Osteoblast (primary cell): ENCODE data around the gene HDAC8. TPM values are rescaled to one million over a fixed set of nuclear protein-coding genes. Genes with fewer than 3 reads are reported as not detected.
"Not testable (repeated sequence)": the region's sequence is repeated elsewhere in the genome, so short reads cannot be mapped to it uniquely, and the experiment has no call there.

Experiments
- DNase-seq: peaks from one replicate; pipeline ENCODE4 v3.0.0; 2011; ENCODE audit warnings: low spot score, mixed read lengths; ENCODE audit not compliant: insufficient read length; ENCODE audit errors: missing footprints
- H2AFZ ChIP-seq: 2 replicates; pipeline ENCODE4 v1.6.0; 2011; ENCODE audit warnings: mild to moderate bottlenecking, low read length
- H3K27ac ChIP-seq: 2 replicates; pipeline ENCODE4 v1.5.1; 2011; ENCODE audit warnings: mild to moderate bottlenecking, low read depth, low read length, moderate library complexity
- H3K27me3 ChIP-seq: 2 replicates; pipeline ENCODE4 v1.6.0; 2012; ENCODE audit warnings: mild to moderate bottlenecking, control low read depth, inconsistent platforms, low read length, moderate library complexity; ENCODE audit not compliant: insufficient read depth
- H3K36me3 ChIP-seq: 2 replicates; pipeline ENCODE4 v1.5.1; 2011; ENCODE audit warnings: mild to moderate bottlenecking, low read length, control low read depth, moderate library complexity; ENCODE audit not compliant: insufficient read depth
- H3K4me1 ChIP-seq: 2 replicates; pipeline ENCODE4 v1.5.1; 2011; ENCODE audit warnings: mild to moderate bottlenecking, low read length, control low read depth, moderate library complexity; ENCODE audit not compliant: insufficient read depth
- H3K4me2 ChIP-seq: 2 replicates; pipeline ENCODE4 v1.6.0; 2011; ENCODE audit warnings: mild to moderate bottlenecking, low read length; ENCODE audit not compliant: insufficient read depth
- H3K4me3 ChIP-seq: fragments of 200-600 bp; sonication (generic); 3 replicates; pipeline ENCODE4 v1.5.1; 2012; ENCODE audit warnings: mild to moderate bottlenecking, low read length, inconsistent platforms; ENCODE audit not compliant: insufficient read depth
- H3K79me2 ChIP-seq: 2 replicates; pipeline ENCODE4 v1.6.0; 2012; ENCODE audit warnings: mild to moderate bottlenecking, low read length, control low read depth, inconsistent platforms; ENCODE audit not compliant: insufficient read depth
- H3K9me3 ChIP-seq: 2 replicates; pipeline ENCODE4 v1.5.1; 2011; ENCODE audit warnings: low read depth, low read length, control low read depth
- H4K20me1 ChIP-seq: 2 replicates; pipeline ENCODE4 v1.6.0; 2012; ENCODE audit warnings: mild to moderate bottlenecking, low read length, control low read depth; ENCODE audit not compliant: insufficient read depth
- total RNA-seq: library from RNA; depleted of rRNA; stranded (reverse); fragments of >200 nt; gene quantifications from 2 replicates; pipeline ENCODE4 v1.2.3, GENCODE V29; 2012
- TF ChIP-seq, protein P1 (sequence below): IDR thresholded peaks from 2 replicates; pipeline ENCODE4 v1.5.1; 2011; ENCODE audit warnings: mild to moderate bottlenecking, low read depth, low read length, moderate library complexity; ENCODE audit errors: extremely low read depth

HDAC8 gene
- total RNA-seq, 1 donor, result 24.6 TPM

DNA sequence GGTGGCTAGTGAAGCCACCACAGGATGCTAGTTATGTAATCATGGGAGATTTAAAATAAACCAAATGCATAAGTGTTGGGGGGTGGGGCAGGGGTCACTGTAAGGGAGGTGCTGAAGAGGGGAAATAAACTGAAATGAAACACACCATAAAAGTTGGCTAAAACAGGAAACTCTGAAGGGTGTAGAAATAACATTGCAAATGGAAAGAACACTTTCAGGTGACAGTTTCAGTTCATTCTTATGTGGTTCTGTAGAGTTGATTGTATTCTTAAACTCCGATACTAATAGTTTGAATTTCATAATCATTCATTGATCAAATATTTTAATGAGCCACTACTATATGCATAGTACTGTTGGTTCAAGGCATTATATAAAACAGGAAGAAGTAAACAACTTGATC, 80.1 kb downstream of the HDAC8 start:
- no peaks in the 10 kb centered on the region for H3K79me2 ChIP-seq
- peaks cover 17% of the 10 kb centered on the region for H3K27me3 ChIP-seq
- no peaks in the 10 kb centered on the region for H3K4me1 ChIP-seq
- no peak overlapping the region for H3K27ac ChIP-seq
- DNase-seq, result no peak
- no peaks in the 10 kb centered on the region for H3K9me3 ChIP-seq
- no peak overlapping the region for H3K4me2 ChIP-seq
- H3K36me3 ChIP-seq, result peaks cover 4% of the 10 kb centered on the region
- H2AFZ ChIP-seq, result no peak overlapping the region
- no peak overlapping the region for H3K4me3 ChIP-seq
- TF ChIP-seq, protein P1, sequence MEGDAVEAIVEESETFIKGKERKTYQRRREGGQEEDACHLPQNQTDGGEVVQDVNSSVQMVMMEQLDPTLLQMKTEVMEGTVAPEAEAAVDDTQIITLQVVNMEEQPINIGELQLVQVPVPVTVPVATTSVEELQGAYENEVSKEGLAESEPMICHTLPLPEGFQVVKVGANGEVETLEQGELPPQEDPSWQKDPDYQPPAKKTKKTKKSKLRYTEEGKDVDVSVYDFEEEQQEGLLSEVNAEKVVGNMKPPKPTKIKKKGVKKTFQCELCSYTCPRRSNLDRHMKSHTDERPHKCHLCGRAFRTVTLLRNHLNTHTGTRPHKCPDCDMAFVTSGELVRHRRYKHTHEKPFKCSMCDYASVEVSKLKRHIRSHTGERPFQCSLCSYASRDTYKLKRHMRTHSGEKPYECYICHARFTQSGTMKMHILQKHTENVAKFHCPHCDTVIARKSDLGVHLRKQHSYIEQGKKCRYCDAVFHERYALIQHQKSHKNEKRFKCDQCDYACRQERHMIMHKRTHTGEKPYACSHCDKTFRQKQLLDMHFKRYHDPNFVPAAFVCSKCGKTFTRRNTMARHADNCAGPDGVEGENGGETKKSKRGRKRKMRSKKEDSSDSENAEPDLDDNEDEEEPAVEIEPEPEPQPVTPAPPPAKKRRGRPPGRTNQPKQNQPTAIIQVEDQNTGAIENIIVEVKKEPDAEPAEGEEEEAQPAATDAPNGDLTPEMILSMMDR, result no peak
- H4K20me1 ChIP-seq, result peaks cover 3% of the 10 kb centered on the region

DNA sequence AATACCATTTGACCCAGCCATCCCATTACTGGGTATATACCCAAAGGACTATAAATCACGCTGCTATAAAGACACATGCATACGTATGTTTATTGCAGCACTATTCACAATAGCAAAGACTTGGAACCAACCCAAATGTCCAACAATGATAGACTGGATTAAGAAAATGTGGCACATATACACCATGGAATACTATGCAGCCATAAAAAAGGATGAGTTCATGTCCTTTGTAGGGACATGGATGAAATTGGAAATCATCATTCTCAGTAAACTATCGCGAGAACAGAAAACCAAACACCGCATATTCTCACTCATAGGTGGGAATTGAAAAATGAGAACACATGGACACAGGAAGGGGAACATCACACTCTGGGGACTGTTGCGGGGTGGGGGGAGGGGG, 82.4 kb downstream of the HDAC8 start:
- not testable (repeated sequence) for H3K4me1 ChIP-seq, H4K20me1 ChIP-seq, H2AFZ ChIP-seq, H3K79me2 ChIP-seq, DNase-seq, H3K9me3 ChIP-seq, H3K4me2 ChIP-seq, H3K36me3 ChIP-seq, H3K4me3 ChIP-seq, H3K27ac ChIP-seq
- peaks cover 12% of the 10 kb centered on the region for H3K27me3 ChIP-seq

DNA sequence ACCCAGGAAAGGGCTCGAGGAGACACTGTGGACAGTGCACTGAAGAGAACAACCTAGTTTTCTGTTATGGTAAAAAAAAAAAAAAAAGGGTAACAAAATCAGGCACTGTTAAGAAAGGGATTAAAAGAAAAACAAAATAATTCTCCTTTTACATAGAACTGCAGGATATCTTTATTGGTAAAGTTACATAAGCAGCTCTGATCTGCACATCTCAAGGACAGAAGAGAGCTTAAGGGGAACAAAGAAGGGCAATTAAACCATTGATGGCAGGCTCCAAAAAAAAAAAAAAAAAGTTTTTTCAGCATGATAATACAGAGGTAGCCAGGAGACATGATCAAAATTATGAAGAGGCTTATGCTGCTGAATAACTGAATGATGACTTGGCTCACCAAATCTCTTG, 85.0 kb downstream of the HDAC8 start:
- TF ChIP-seq, protein P1, result no peak
- H3K4me2 ChIP-seq, result no peak overlapping the region
- peaks cover 8% of the 10 kb centered on the region for H3K27me3 ChIP-seq
- H3K4me3 ChIP-seq, result no peak overlapping the region
- DNase-seq, result no peak
- no peaks in the 10 kb centered on the region for H3K4me1 ChIP-seq
- no peaks in the 10 kb centered on the region for H3K79me2 ChIP-seq
- no peak overlapping the region for H3K27ac ChIP-seq
- no peaks in the 10 kb centered on the region for H4K20me1 ChIP-seq
- H2AFZ ChIP-seq, result no peak overlapping the region
- H3K9me3 ChIP-seq, result no peaks in the 10 kb centered on the region
- H3K36me3 ChIP-seq, result peaks cover 4% of the 10 kb centered on the region

DNA sequence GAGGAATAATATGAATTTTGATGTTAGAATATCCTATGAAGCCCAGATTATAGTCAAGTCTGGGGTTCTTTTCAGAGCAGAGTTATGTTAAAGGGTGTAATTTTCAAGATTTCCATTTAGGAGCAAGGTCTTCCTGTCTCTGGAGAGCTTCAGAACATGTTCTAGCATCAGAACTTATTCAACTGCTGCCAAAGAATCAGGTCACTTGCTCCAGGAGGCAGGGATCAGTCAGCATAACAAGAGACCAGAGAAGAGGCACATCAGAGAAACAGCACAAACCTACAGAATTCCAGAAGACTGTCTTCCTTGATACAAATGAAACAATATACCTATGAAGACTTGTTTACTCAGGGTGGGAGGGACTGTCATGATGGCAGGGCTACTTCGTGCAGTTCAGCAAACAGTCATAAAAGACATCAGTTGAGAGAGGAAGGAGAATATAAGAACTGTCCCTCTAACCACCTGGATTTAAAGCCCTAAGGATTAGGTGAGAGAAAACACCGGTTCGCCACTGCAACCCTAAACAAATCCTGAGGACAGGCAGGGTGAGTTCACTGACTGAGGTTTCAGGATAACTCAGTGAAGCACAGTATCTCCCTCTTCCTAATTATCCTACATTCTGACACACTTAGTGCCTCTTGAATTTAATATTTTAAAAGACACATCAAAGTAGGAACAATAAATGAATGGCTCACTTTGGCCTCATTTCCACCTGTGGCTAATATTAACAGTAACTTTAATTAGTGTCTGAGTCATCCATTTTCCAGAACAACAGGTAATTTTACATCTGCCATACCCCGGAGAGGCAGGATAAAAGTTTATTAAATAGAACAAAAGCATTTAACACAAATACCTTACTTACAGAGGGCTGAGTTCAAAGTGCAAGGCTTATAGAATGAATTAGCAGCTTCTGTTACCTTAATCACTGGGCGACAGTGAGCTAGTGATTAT, 93.0 kb downstream of the HDAC8 start:
- Histone ChIP-seq H3K27me3 (peaks cover 16% of the 10 kb centered on the region), H2AFZ (no peak overlapping the region), H3K4me3 (no peak overlapping the region), H3K79me2 (no peaks in the 10 kb centered on the region), H3K36me3 (peaks cover 4% of the 10 kb centered on the region), H3K27ac (no peak overlapping the region), H3K9me3 (no peaks in the 10 kb centered on the region), H4K20me1 (no peaks in the 10 kb centered on the region), H3K4me1 (no peaks in the 10 kb centered on the region), H3K4me2 (no peak overlapping the region)
- TF ChIP-seq, protein P1, result no peak
- no peak for DNase-seq
